H9 (cell line): ENCODE measurements around the gene RAP1GDS1. TPM values are rescaled to one million over a fixed set of nuclear protein-coding genes. Genes with fewer than 3 reads are reported as not detected.

Source experiments
- DNase-seq: peaks from one replicate; pipeline ENCODE4 v3.0.0-alpha.2; 2017
- H2AFZ ChIP-seq: one replicate; pipeline ENCODE4 v1.6.1; 2013; ENCODE audit warnings: mild to moderate bottlenecking, low read length, control low read depth, moderate library complexity
- H2AK5ac ChIP-seq: 2 replicates; pipeline ENCODE4 v1.6.1; 2013; ENCODE audit warnings: low read length, control low read depth, mixed read lengths; ENCODE audit not compliant: insufficient read length
- H2BK120ac ChIP-seq: one replicate; pipeline ENCODE4 v1.6.1; 2013; ENCODE audit warnings: low read depth, mild to moderate bottlenecking, low read length, control low read depth, inconsistent platforms; ENCODE audit not compliant: poor library complexity, severe bottlenecking
- H2BK12ac ChIP-seq: 2 replicates; pipeline ENCODE4 v1.6.1; 2013; ENCODE audit warnings: low read length, control low read depth, mixed read lengths, low read depth; ENCODE audit not compliant: insufficient read length
- H2BK15ac ChIP-seq: 2 replicates; pipeline ENCODE4 v1.6.1; 2013; ENCODE audit warnings: low read depth, low read length, control low read depth
- H2BK20ac ChIP-seq: one replicate; pipeline ENCODE4 v1.6.1; 2013; ENCODE audit warnings: low read depth, mild to moderate bottlenecking, low read length, control low read depth, inconsistent platforms; ENCODE audit not compliant: poor library complexity, severe bottlenecking
- H2BK5ac ChIP-seq: 2 replicates; pipeline ENCODE4 v1.6.1; 2013; ENCODE audit warnings: low read length, control low read depth, mixed read lengths; ENCODE audit not compliant: insufficient read length
- H3K14ac ChIP-seq: 2 replicates; pipeline ENCODE4 v1.6.1; 2013; ENCODE audit warnings: low read length, control low read depth; ENCODE audit not compliant: insufficient read depth
- H3K18ac ChIP-seq: 2 replicates; pipeline ENCODE4 v1.6.1; 2013; ENCODE audit warnings: low read depth, mild to moderate bottlenecking, mixed read lengths, low read length, control low read depth; ENCODE audit not compliant: insufficient read length
- H3K23ac ChIP-seq: 2 replicates; pipeline ENCODE4 v1.6.1; 2013; ENCODE audit warnings: low read length, control low read depth, mixed read lengths, low read depth; ENCODE audit not compliant: insufficient read length
- H3K23me2 ChIP-seq: 2 replicates; pipeline ENCODE4 v1.6.1; 2013; ENCODE audit warnings: low read depth, mild to moderate bottlenecking, mixed read lengths, low read length, control low read depth; ENCODE audit not compliant: insufficient read length, poor library complexity, severe bottlenecking
- H3K27ac ChIP-seq: 2 replicates; pipeline ENCODE4 v1.5.1; 2013; ENCODE audit warnings: low read length, control low read depth, mixed read lengths, low read depth; ENCODE audit not compliant: insufficient read length
- H3K27me3 ChIP-seq: 2 replicates; pipeline ENCODE4 v1.6.1; 2013; ENCODE audit warnings: low read length, control low read depth, inconsistent platforms; ENCODE audit not compliant: insufficient read depth
- H3K4ac ChIP-seq: 2 replicates; pipeline ENCODE4 v1.6.1; 2013; ENCODE audit warnings: low read depth, mild to moderate bottlenecking, control low read depth, inconsistent platforms, low read length, moderate library complexity
- H3K4me1 ChIP-seq: 2 replicates; pipeline ENCODE4 v1.6.1; 2013; ENCODE audit warnings: low read length, control low read depth, inconsistent platforms; ENCODE audit not compliant: insufficient read depth
- H3K4me2 ChIP-seq: 2 replicates; pipeline ENCODE4 v1.6.1; 2013; ENCODE audit warnings: low read length, control low read depth, mixed read lengths; ENCODE audit not compliant: insufficient read length, insufficient read depth
- H3K56ac ChIP-seq: 2 replicates; pipeline ENCODE4 v1.6.1; 2013; ENCODE audit warnings: low read depth, mild to moderate bottlenecking, mixed read lengths, low read length, control low read depth; ENCODE audit not compliant: insufficient read length
- H3K79me1 ChIP-seq: 2 replicates; pipeline ENCODE4 v1.6.1; 2013; ENCODE audit warnings: low read depth, mild to moderate bottlenecking, moderate library complexity, low read length, control low read depth, inconsistent platforms; ENCODE audit not compliant: insufficient read depth, poor library complexity, severe bottlenecking
- H3K79me2 ChIP-seq: 2 replicates; pipeline ENCODE4 v1.6.1; 2013; ENCODE audit warnings: low read length, control low read depth, inconsistent platforms; ENCODE audit not compliant: insufficient read depth
- H3K9ac ChIP-seq: 2 replicates; pipeline ENCODE4 v1.6.1; 2013; ENCODE audit warnings: low read length, control low read depth, mixed read lengths; ENCODE audit not compliant: insufficient read length; ENCODE audit errors: extremely low read depth
- H3K9me3 ChIP-seq: one replicate; pipeline ENCODE4 v1.6.1; 2013; ENCODE audit warnings: low read depth, low read length, inconsistent platforms; ENCODE audit not compliant: control insufficient read depth
- H3T11ph ChIP-seq: one replicate; pipeline ENCODE4 v1.6.1; 2013; ENCODE audit warnings: mild to moderate bottlenecking, low read length, control low read depth, inconsistent platforms
- H4K20me1 ChIP-seq: one replicate; pipeline ENCODE4 v1.6.1; 2013; ENCODE audit not compliant: control insufficient read depth, insufficient read length, insufficient read depth
- H4K5ac ChIP-seq: 2 replicates; pipeline ENCODE4 v1.6.1; 2013; ENCODE audit warnings: low read depth, mild to moderate bottlenecking, mixed read lengths, low read length, control low read depth; ENCODE audit not compliant: insufficient read length
- H4K8ac ChIP-seq: replicated peaks from 2 replicates; pipeline ENCODE4 v1.6.1; 2013; ENCODE audit warnings: low read length, control low read depth, mixed read lengths, low read depth; ENCODE audit not compliant: insufficient read length
- H4K91ac ChIP-seq: 2 replicates; pipeline ENCODE4 v1.6.1; 2013; ENCODE audit warnings: low read depth, mild to moderate bottlenecking, moderate library complexity, mixed read lengths, low read length, control low read depth; ENCODE audit not compliant: insufficient read length
- H3K27ac Mint-ChIP-seq, 3 experiments: 2 replicates in 2 of 3; 3 replicates in 1 of 3; pipeline ENCODE4 v1.8.0; 2020 to 2021; ENCODE audit warnings: mixed read lengths in 3 of 3, mild to moderate bottlenecking in 1 of 3, moderate library complexity in 1 of 3
- H3K27me3 Mint-ChIP-seq: 2 replicates; pipeline ENCODE4 v1.8.0; 2021; ENCODE audit warnings: low read depth, mild to moderate bottlenecking, moderate library complexity, mixed read lengths
- H3K36me3 Mint-ChIP-seq, 3 experiments: 2 replicates in 2 of 3; 3 replicates in 1 of 3; pipeline ENCODE4 v1.8.0; 2020 to 2021; ENCODE audit warnings: low read depth in 3 of 3, mixed read lengths in 3 of 3; ENCODE audit not compliant: insufficient read depth in 1 of 3
- H3K4me1 Mint-ChIP-seq, 2 experiments: 2 replicates each; pipeline ENCODE4 v1.8.0; 2020; ENCODE audit warnings: mixed read lengths in 2 of 2
- H3K4me3 Mint-ChIP-seq, 2 experiments: 2 replicates in 1 of 2; 3 replicates in 1 of 2; pipeline ENCODE4 v1.8.0; 2020 to 2021; ENCODE audit warnings: mild to moderate bottlenecking in 2 of 2, mixed read lengths in 2 of 2, moderate library complexity in 1 of 2
- H3K9me3 Mint-ChIP-seq, 2 experiments: 2 replicates in 1 of 2; 3 replicates in 1 of 2; pipeline ENCODE4 v1.8.0; 2020; ENCODE audit warnings: mild to moderate bottlenecking in 2 of 2, mixed read lengths in 2 of 2, moderate library complexity in 1 of 2
- WGBS: extraction: QIAGEN DNeasy Blood & Tissue Kit; methylation state at CpG from one replicate; pipeline ENCODE4 v1.1.7; 2013; ENCODE audit warnings: missing lambda C conversion rate, low lambda C conversion rate, mixed read lengths; ENCODE audit not compliant: insufficient read length; ENCODE audit errors: extremely low coverage; 5-methylcytosine and 5-hydroxymethylcytosine counted together
- total RNA-seq: library from RNA; stranded (reverse); gene quantifications from 2 replicates; pipeline ENCODE4 v1.2.1, GENCODE V29; 2021
- TF ChIP-seq, protein P1 (sequence below): fragments of 200-600 bp; sonication (generic); conservative IDR thresholded peaks from 3 replicates; pipeline ENCODE4 v1.8.0; 2021; ENCODE audit warnings: antibody characterized with exemption, mild to moderate bottlenecking

The RAP1GDS1 gene
- total RNA-seq, 1 experiment from 2014 or later = 25.2 TPM

DNA sequence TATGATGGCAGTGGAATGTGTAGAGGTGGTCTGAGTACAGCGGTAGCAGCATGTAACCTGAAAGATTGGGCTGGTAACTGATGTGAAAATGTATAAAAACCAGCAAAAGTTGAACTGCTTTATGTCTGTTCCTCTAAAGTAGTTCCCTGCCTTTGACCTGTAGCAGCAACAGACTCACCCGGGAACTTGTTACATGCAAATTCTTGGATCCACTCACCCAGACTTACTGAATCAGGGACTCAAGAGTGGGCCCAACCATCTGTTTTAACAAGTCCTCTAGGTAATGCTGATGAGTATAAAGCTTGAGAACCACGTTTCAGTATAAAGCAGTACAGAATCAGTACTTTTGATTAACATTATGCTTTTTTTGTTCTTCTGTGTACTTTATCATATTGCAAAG is 84.7 kb downstream of the RAP1GDS1 start:
- peaks cover 7 to 10% of the 10 kb centered on the region in 2 experiments; a peak in 4 of 5 replicates for H3K9me3 Mint-ChIP-seq
- Histone ChIP-seq H3K4me2 (no peak overlapping the region), H3K79me2 (no peaks in the 10 kb centered on the region), H3K23me2 (no peaks in the 10 kb centered on the region), H4K8ac (no peak overlapping the region), H2BK15ac (no peak overlapping the region), H2BK12ac (no peak overlapping the region), H3T11ph (no peak overlapping the region), H3K14ac (no peak overlapping the region), H2AK5ac (no peak overlapping the region), H2BK5ac (no peak overlapping the region), H3K27me3 (no peaks in the 10 kb centered on the region), H3K23ac (no peak overlapping the region), H2BK20ac (no peak overlapping the region), H4K5ac (no peak overlapping the region), H2BK120ac (no peak overlapping the region), H3K4me1 (no peaks in the 10 kb centered on the region), H2AFZ (no peak overlapping the region), H3K9ac (no peak overlapping the region), H4K91ac (no peak overlapping the region), H3K4ac (no peak overlapping the region), H3K18ac (no peak overlapping the region), H3K56ac (no peak overlapping the region), H3K79me1 (no peaks in the 10 kb centered on the region), H4K20me1 (no peaks in the 10 kb centered on the region), H3K27ac (no peak overlapping the region), H3K9me3 (no peaks in the 10 kb centered on the region)
- WGBS = no CpG with 5 or more reads among the region's 3 CpGs
- no peak overlapping the region for H3K27ac Mint-ChIP-seq
- peaks cover 0 to 3% of the 10 kb centered on the region in 2 experiments; a peak in 1 of 4 replicates for H3K4me1 Mint-ChIP-seq
- H3K36me3 Mint-ChIP-seq = peaks cover 8 to 12% (median 10%) of the 10 kb centered on the region in 3 experiments
- DNase-seq = no peak
- no peak overlapping the region for H3K4me3 Mint-ChIP-seq
- TF ChIP-seq, protein P1, sequence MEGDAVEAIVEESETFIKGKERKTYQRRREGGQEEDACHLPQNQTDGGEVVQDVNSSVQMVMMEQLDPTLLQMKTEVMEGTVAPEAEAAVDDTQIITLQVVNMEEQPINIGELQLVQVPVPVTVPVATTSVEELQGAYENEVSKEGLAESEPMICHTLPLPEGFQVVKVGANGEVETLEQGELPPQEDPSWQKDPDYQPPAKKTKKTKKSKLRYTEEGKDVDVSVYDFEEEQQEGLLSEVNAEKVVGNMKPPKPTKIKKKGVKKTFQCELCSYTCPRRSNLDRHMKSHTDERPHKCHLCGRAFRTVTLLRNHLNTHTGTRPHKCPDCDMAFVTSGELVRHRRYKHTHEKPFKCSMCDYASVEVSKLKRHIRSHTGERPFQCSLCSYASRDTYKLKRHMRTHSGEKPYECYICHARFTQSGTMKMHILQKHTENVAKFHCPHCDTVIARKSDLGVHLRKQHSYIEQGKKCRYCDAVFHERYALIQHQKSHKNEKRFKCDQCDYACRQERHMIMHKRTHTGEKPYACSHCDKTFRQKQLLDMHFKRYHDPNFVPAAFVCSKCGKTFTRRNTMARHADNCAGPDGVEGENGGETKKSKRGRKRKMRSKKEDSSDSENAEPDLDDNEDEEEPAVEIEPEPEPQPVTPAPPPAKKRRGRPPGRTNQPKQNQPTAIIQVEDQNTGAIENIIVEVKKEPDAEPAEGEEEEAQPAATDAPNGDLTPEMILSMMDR = no peak
- no peaks in the 10 kb centered on the region for H3K27me3 Mint-ChIP-seq
